AG04450 (cell line): ENCODE measurements around the gene LRP1-AS. TPM values are rescaled to one million over a fixed set of nuclear protein-coding genes. Genes with fewer than 3 reads are reported as not detected.

ENCODE experiments used
- CTCF ChIA-PET: fragments of 300-600, 350-600 bp; formaldehyde crosslinking; extraction: SDS; loops from one replicate; lab custom pipeline; 2022; ENCODE audit warnings: antibody characterized with exemption, inconsistent platforms; lab: Charles Lee
- POLR2A ChIA-PET: fragments of 350-600 bp; formaldehyde crosslinking; extraction: SDS; loops from one replicate; lab custom pipeline; 2021; ENCODE audit warnings: antibody characterized with exemption, inconsistent platforms; lab: Yijun Ruan, JAX
- DNase-seq: peaks from one replicate; pipeline ENCODE4 v3.0.0-alpha.2; 2011; ENCODE audit warnings: low read depth, low spot score
- H3K27ac ChIP-seq: one replicate; pipeline ENCODE4 v1.5.1; 2012; ENCODE audit warnings: low read depth, low read length, control low read depth
- H3K27me3 ChIP-seq: one replicate; pipeline ENCODE4 v1.6.0; 2012; ENCODE audit warnings: low read length; ENCODE audit not compliant: control insufficient read depth, insufficient read depth
- H3K4me3 ChIP-seq: 2 replicates; pipeline ENCODE4 v1.5.1; 2011; ENCODE audit warnings: mild to moderate bottlenecking, low read depth, low read length, control low read depth
- H3K9me3 ChIP-seq: 2 replicates; pipeline ENCODE4 v1.5.1; 2012; ENCODE audit warnings: low read length; ENCODE audit not compliant: control insufficient read depth, insufficient read depth
- CTCF ChIP-seq: IDR thresholded peaks from 2 replicates; pipeline ENCODE4 v1.5.1; 2011; ENCODE audit warnings: low read depth, low read length, control low read depth, inconsistent platforms
- polyA plus RNA-seq: library from polyadenylated mRNA; depleted of rRNA; stranded (reverse); fragments of >200 nt; gene quantifications from 2 replicates; pipeline ENCODE4 v1.2.3, GENCODE V29; 2011

LRP1-AS gene
- polyA plus RNA-seq, 1 experiment, result not detected

GRCh38 chr12:57195186-57195585 lies 47.8 kb upstream of the LRP1-AS start:
- POLR2A ChIA-PET, result no interaction called here
- no peak for TF ChIP-seq CTCF
- H3K9me3 ChIP-seq, result no peaks in the 10 kb centered on the region; the same call in 1 of the 2 replicates
- H3K4me3 ChIP-seq, result no peak overlapping the region
- CTCF ChIA-PET, result no interaction called here
- DNase-seq, result no peak
- no peaks in the 10 kb centered on the region for H3K27me3 ChIP-seq
- H3K27ac ChIP-seq, result no peak overlapping the region

- Histone ChIP-seq H3K4me3 (no peak overlapping the region), H3K27me3 (no peaks in the 10 kb centered on the region), H3K9me3 (no peaks in the 10 kb centered on the region; the same call in 1 of the 2 replicates), H3K27ac (no peak overlapping the region)
- no peak for DNase-seq
- TF ChIP-seq CTCF, result no peak
- ChIA-PET POLR2A (no interaction called here), CTCF (interaction anchor here (1.8 kb wide), 1 partner anchor 11 kb away, joined by 4 read pairs; no protein-coding TSS in a partner anchor)
Observed at GRCh38 chr12:57194253-57194652, 46.8 kb upstream of the LRP1-AS start.

- DNase-seq, result no peak
- no peak for TF ChIP-seq CTCF
- no peaks in the 10 kb centered on the region for H3K27me3 ChIP-seq
- ChIA-PET POLR2A (no interaction called here), CTCF (interaction anchor here (0.9 to 1.8 kb wide), 2 partner anchors 11 to 20 kb away, joined by 4 read pairs; no protein-coding TSS in a partner anchor)
- H3K27ac ChIP-seq, result no peak overlapping the region
- H3K9me3 ChIP-seq, result no peaks in the 10 kb centered on the region; the same call in 1 of the 2 replicates
- H3K4me3 ChIP-seq, result no peak overlapping the region
Observed at GRCh38 chr12:57193706-57194245, 46.4 kb upstream of the LRP1-AS start.

- Histone ChIP-seq H3K9me3 (no peaks in the 10 kb centered on the region; the same call in 1 of the 2 replicates), H3K4me3 (no peak overlapping the region), H3K27ac (no peak overlapping the region), H3K27me3 (no peaks in the 10 kb centered on the region)
- DNase-seq, result no peak
- TF ChIP-seq CTCF, result no peak
- ChIA-PET POLR2A (no interaction called here), CTCF (interaction anchor here (0.9 to 1.8 kb wide), 2 partner anchors 10 to 21 kb away, joined by 4 read pairs; no protein-coding TSS in a partner anchor)
Observed at GRCh38 chr12:57192920-57193319, 45.5 kb upstream of the LRP1-AS start.

- no peak for TF ChIP-seq CTCF
- Histone ChIP-seq H3K27ac (no peak overlapping the region), H3K9me3 (no peaks in the 10 kb centered on the region; the same call in 1 of the 2 replicates), H3K4me3 (no peak overlapping the region), H3K27me3 (no peaks in the 10 kb centered on the region)
- DNase-seq, result no peak
- POLR2A ChIA-PET, result interaction anchor here (0.8 kb wide), 1 partner anchor 51 kb away, joined by 6 read pairs; no protein-coding TSS in a partner anchor
- CTCF ChIA-PET, result interaction anchor here (1.1 kb wide), 1 partner anchor 23 kb away, joined by 4 read pairs; no protein-coding TSS in a partner anchor
Observed at GRCh38 chr12:57191410-57191809, 44.0 kb upstream of the LRP1-AS start.
